Activated CD8-positive, alpha-beta T cell treated with anti-CD3 and anti-CD28 coated beads for 36 hours (primary cell): ENCODE results near the gene GALR3. TPM values are rescaled to one million over a fixed set of nuclear protein-coding genes. Genes with fewer than 3 reads are reported as not detected.

Source experiments
- ATAC-seq: fragments of 200-7000 bp; cut with Tn5 transposase; one replicate; pipeline ENCODE4 v1.10.0; 2021; ENCODE audit warnings: mild to moderate bottlenecking, moderate library complexity
- CTCF ChIA-PET: fragments of 350-600 bp; sonication (Branson Sonifier 250); formaldehyde crosslinking; loops from one replicate; lab custom pipeline; 2021; ENCODE audit warnings: antibody characterized with exemption; lab: Charles Lee
- POLR2A ChIA-PET: fragments of 350-600 bp; sonication (Branson Sonifier 250); formaldehyde crosslinking; loops from one replicate; lab custom pipeline; 2021; ENCODE audit warnings: antibody characterized with exemption; lab: Charles Lee
- DNase-seq: peaks from one replicate; pipeline ENCODE4 v3.0.0-alpha.2; 2020
- H3K27ac Mint-ChIP-seq: one replicate; pipeline ENCODE4 v1.8.0; 2021; ENCODE audit warnings: mild to moderate bottlenecking, mixed read lengths
- H3K27me3 Mint-ChIP-seq: one replicate; pipeline ENCODE4 v1.8.0; 2021; ENCODE audit warnings: mixed read lengths
- H3K36me3 Mint-ChIP-seq: one replicate; pipeline ENCODE4 v1.8.0; 2021; ENCODE audit warnings: low read depth, mixed read lengths
- H3K4me1 Mint-ChIP-seq: one replicate; pipeline ENCODE4 v1.8.0; 2021; ENCODE audit warnings: low read depth, mixed read lengths
- H3K4me3 Mint-ChIP-seq: one replicate; pipeline ENCODE4 v1.8.0; 2021; ENCODE audit warnings: mild to moderate bottlenecking, moderate library complexity, mixed read lengths
- H3K9me3 Mint-ChIP-seq: one replicate; pipeline ENCODE4 v1.8.0; 2021; ENCODE audit warnings: mixed read lengths
- intact Hi-C: fragments of 100-400 bp; cut with micrococcal nuclease; formaldehyde crosslinking; loops from one replicate; pipeline ENCODE4 v1.10.0; 2022
- total RNA-seq, 2 experiments: library from RNA; stranded (reverse); gene quantifications; one replicate each; pipeline ENCODE4 v1.2.3, GENCODE V29; 2021
- TF ChIP-seq, protein P1 (sequence below): fragments of 200-600 bp; IDR thresholded peaks from one replicate; pipeline ENCODE4 v1.8.0; 2022; ENCODE audit warnings: antibody characterized with exemption, mild to moderate bottlenecking

The GALR3 gene
- total RNA-seq, 2 experiments from 2014 or later, result not detected

DNA sequence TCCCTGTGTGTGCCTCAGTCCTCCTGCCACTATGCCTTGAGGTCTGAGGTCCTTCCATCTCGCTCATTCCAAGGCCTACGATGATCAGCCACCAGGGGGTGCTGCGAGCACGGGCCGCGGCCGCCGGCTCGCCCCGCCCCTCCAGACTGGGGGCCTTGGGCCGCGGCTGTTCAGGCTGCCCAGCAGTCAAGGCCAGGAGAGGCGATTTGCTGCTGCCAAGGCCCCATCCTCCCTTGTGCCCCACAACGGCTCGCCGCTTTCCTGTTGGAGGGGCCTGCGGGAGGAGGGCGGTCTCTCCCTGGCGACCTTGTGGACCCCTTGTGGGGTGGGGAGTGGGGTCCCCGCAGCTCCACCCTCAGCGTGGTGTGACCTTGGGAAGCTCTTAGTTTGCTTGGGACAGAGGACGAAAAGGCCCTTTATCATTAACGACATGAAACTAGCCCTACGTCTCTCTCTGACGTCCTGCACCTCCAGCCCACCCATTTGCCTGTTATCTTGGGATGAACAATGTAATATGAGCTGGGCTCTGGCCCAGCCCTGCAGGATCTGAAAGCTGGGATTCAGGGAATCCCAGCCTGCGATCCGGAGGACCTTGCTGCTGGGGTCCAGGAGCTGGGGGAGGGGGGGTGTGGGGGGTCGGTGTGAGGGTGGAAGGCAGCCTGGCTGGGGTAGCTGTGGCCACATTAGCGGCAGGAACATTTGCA is 5.3 kb upstream of the GALR3 start:
- H3K4me3 Mint-ChIP-seq, result no peak overlapping the region
- H3K4me1 Mint-ChIP-seq, result peaks cover 10% of the 10 kb centered on the region
- ChIA-PET POLR2A (interaction anchor here (0.8 to 2.2 kb wide), 5 partner anchors 9 to 75 kb away, joined by 3 to 6 read pairs (median 3); partner anchors contain the start of gene EIF3L), CTCF (interaction anchor here (0.6 to 5.2 kb wide), 46 partner anchors 8 to 251 kb away, joined by 3 to 89 read pairs (median 4); partner anchors contain the start of genes ANKRD54, C22orf23, GCAT and LGALS1)
- intact Hi-C loops, result loop anchor here (5.0 kb wide), 2 partner anchors 44 to 114 kb away; no protein-coding TSS in a partner anchor
- DNase-seq, result peak; percentile 83
- no peak overlapping the region for H3K27ac Mint-ChIP-seq
- no peaks in the 10 kb centered on the region for H3K9me3 Mint-ChIP-seq
- peak; percentile 84 for ATAC-seq
- H3K27me3 Mint-ChIP-seq, result peaks cover 20% of the 10 kb centered on the region
- TF ChIP-seq, protein P1, sequence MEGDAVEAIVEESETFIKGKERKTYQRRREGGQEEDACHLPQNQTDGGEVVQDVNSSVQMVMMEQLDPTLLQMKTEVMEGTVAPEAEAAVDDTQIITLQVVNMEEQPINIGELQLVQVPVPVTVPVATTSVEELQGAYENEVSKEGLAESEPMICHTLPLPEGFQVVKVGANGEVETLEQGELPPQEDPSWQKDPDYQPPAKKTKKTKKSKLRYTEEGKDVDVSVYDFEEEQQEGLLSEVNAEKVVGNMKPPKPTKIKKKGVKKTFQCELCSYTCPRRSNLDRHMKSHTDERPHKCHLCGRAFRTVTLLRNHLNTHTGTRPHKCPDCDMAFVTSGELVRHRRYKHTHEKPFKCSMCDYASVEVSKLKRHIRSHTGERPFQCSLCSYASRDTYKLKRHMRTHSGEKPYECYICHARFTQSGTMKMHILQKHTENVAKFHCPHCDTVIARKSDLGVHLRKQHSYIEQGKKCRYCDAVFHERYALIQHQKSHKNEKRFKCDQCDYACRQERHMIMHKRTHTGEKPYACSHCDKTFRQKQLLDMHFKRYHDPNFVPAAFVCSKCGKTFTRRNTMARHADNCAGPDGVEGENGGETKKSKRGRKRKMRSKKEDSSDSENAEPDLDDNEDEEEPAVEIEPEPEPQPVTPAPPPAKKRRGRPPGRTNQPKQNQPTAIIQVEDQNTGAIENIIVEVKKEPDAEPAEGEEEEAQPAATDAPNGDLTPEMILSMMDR, result peak; percentile 97
- H3K36me3 Mint-ChIP-seq, result peaks cover 2% of the 10 kb centered on the region

DNA sequence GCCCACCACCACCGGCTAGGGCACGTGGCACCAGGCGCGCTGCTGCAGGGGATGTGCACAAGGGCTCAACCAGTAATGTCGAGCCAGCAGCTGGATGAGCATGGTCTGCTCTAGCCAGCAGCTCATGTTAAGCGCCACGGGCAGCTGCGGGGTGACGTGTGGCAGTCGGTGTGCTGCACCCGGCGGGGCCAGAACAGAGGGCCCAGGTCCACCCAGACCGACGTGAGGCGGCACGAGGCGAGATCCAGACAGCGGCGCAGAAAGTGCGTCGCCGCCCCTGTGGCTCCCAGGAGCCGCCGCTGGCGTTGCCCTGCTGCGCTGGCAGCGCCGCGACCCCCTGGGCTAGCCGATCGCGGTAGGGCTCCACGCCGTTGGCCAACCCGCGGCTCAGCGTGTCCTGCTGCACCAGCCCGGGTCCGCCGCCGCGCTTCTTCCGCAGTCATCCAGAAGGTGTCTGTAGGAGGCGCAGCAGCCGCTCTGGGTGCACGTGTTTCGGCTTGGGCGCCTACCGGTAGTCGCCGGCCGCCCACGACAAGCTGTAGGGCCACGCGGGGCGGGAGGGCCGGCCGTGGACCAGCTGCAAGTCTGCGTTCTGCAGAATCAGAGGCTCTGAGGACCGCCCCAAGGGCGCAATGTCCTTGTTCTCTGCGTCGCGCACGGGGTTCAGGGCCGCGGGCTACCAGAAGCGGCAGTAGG is 4.6 kb upstream of the GALR3 start:
- intact Hi-C loops, result loop anchor here (5.0 kb wide), 2 partner anchors 44 to 114 kb away; no protein-coding TSS in a partner anchor
- peak; percentile 79 for DNase-seq
- TF ChIP-seq, protein P1, result peak; percentile 56
- Mint-ChIP-seq H3K27ac (no peak overlapping the region), H3K36me3 (no peaks in the 10 kb centered on the region), H3K9me3 (no peaks in the 10 kb centered on the region), H3K4me3 (peak overlapping the region; percentile 50), H3K27me3 (peaks cover 22% of the 10 kb centered on the region), H3K4me1 (peaks cover 10% of the 10 kb centered on the region)
- peak; percentile 76 for ATAC-seq
- POLR2A ChIA-PET, result interaction anchor here (0.7 to 2.2 kb wide), 6 partner anchors 9 to 106 kb away, joined by 3 to 6 read pairs (median 3); partner anchors contain the start of genes EIF3L and GCAT
- CTCF ChIA-PET, result interaction anchor here (0.9 to 5.2 kb wide), 37 partner anchors 11 to 252 kb away, joined by 3 to 89 read pairs (median 4); partner anchors contain the start of genes ANKRD54, C22orf23, GCAT and LGALS1

DNA sequence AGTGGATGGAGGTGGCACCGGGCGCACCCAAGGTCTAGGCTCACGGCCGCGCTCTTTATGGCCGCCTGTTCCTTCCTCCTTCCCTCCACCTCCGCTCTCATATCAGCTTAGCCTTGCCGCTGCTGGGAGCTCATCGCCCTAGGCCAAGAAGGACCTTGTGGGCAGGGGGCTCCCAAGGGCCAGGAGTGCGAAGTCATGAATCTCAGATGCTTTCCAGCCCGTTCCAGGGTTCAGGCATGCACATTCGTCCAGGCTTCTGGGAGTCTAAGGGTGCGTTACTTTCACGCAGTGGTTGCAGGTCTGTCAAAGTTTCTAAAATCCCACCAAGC is 4.1 kb upstream of the GALR3 start:
- POLR2A ChIA-PET, result interaction anchor here (0.7 to 2.2 kb wide), 5 partner anchors 10 to 106 kb away, joined by 3 to 6 read pairs (median 3); partner anchors contain the start of genes EIF3L and GCAT
- Mint-ChIP-seq H3K27ac (no peak overlapping the region), H3K4me3 (peak overlapping the region; percentile 50), H3K36me3 (no peaks in the 10 kb centered on the region), H3K9me3 (no peaks in the 10 kb centered on the region), H3K27me3 (peaks cover 22% of the 10 kb centered on the region), H3K4me1 (peaks cover 10% of the 10 kb centered on the region)
- TF ChIP-seq, protein P1, result no peak
- DNase-seq, result no peak
- intact Hi-C loops, result loop anchor here (5.0 kb wide), 2 partner anchors 43 to 113 kb away; no protein-coding TSS in a partner anchor
- CTCF ChIA-PET, result interaction anchor here (1.1 to 5.2 kb wide), 19 partner anchors 12 to 191 kb away, joined by 3 to 89 read pairs (median 5); partner anchors contain the start of genes ANKRD54, GCAT and PDXP
- ATAC-seq, result no peak

DNA sequence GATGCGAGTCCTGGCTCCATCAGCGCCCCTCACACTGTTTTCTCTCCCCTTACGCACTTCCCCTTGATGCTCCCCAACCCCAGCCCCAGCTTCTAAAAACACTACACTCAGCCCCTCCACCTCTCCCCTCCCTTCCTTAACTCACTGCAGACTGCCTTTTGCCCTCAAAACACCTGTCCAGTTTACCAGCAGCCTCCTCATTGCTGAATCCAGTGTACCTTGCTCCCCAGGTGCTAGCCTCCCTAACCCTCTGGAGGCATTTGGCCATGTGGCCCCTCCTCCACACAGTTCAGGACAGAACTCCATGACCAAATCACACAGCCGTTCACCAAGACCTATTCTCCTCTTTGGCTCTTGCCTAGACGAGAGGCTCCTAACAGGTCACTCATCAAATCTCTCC is 2.8 kb upstream of the GALR3 start:
- CTCF ChIA-PET, result interaction anchor here (1.8 to 5.2 kb wide), 3 partner anchors 13 to 114 kb away, joined by 5 to 89 read pairs (median 73); partner anchors contain the start of gene GCAT
- Mint-ChIP-seq H3K27me3 (peaks cover 25% of the 10 kb centered on the region), H3K4me3 (no peak overlapping the region), H3K4me1 (peaks cover 10% of the 10 kb centered on the region), H3K36me3 (no peaks in the 10 kb centered on the region), H3K27ac (no peak overlapping the region), H3K9me3 (no peaks in the 10 kb centered on the region)
- intact Hi-C loops, result no loop called here
- DNase-seq, result no peak
- TF ChIP-seq, protein P1, result no peak
- POLR2A ChIA-PET, result interaction anchor here (0.6 to 2.2 kb wide), 4 partner anchors 8 to 12 kb away, joined by 3 to 6 read pairs (median 3); partner anchors contain the start of gene GCAT
- no peak for ATAC-seq
